SH-SY5Y (cell line): ENCODE results near the gene COX4I2.

Source experiments
- GATA2 ChIP-seq: IDR thresholded peaks from 2 replicates; pipeline ENCODE4 v1.6.1; 2011; ENCODE audit warnings: mild to moderate bottlenecking, low read depth, low read length
- GATA3 ChIP-seq: IDR thresholded peaks from 2 replicates; pipeline ENCODE4 v1.6.1; 2011; ENCODE audit warnings: low read depth, mild to moderate bottlenecking, low read length, moderate library complexity

GRCh38 chr20:31602431-31602778, 35.3 kb upstream of the COX4I2 start:
- TF ChIP-seq GATA3 (no peak), GATA2 (no peak)
